HCT116 (cell line): ENCODE data around the gene AKAP13. TPM values are rescaled to one million over a fixed set of nuclear protein-coding genes. Genes with fewer than 3 reads are reported as not detected.

Experiments
- ATAC-seq: fragments of 200-7000 bp; cut with Tn5 transposase; 2 replicates; pipeline ENCODE4 v1.9.1; 2020; ENCODE audit warnings: mild to moderate bottlenecking, moderate library complexity
- BruUV-seq: library from RNA; stranded (reverse); fragments of 400-500 nt; replicated peaks from 2 replicates; lab custom pipeline; 2021; lab: Mats Ljungman, UMichigan
- CTCF ChIA-PET: fragments of 300-600 bp; sonication (Branson Sonifier 250); formaldehyde crosslinking; loops from one replicate; lab custom pipeline; 2021; ENCODE audit warnings: antibody characterized with exemption; lab: Charles Lee
- POLR2A ChIA-PET: fragments of 300-600, 350-600 bp; sonication (Branson Sonifier 250); formaldehyde crosslinking; loops from one replicate; lab custom pipeline; 2021; ENCODE audit warnings: antibody characterized with exemption; lab: Charles Lee
- RAD21 ChIA-PET, 2 experiments: fragments of 300-600 bp; sonication (Branson Sonifier 250); formaldehyde crosslinking; loops; one replicate each; lab custom pipeline; 2023; ENCODE audit warnings: low total read pairs in 2 of 2; ENCODE audit not compliant: uncharacterized antibody in 2 of 2, unreplicated experiment in 2 of 2, low non-redundant PET in 1 of 2; lab: Charles Lee
- DNase-seq: peaks from one replicate; pipeline ENCODE4 v3.0.0-alpha.2; 2010; ENCODE audit warnings: low read depth, low spot score
- H2AFZ ChIP-seq: fragments of 200-600 bp; shearing (Covaris generic), sonication (generic); 2 replicates; pipeline ENCODE4 v1.6.1; 2017; ENCODE audit warnings: low read depth, mixed run types, mixed read lengths, antibody characterized with exemption, low read length; ENCODE audit not compliant: poor library complexity, severe bottlenecking
- H3K27ac ChIP-seq: 2 replicates; pipeline ENCODE4 v1.5.1; 2012; ENCODE audit warnings: low read depth, low read length
- H3K27me3 ChIP-seq: fragments of 200-600 bp; sonication (generic); 2 replicates; pipeline ENCODE4 v1.6.1; 2016; ENCODE audit warnings: mixed run types, low read length, mixed read lengths; ENCODE audit not compliant: insufficient read depth
- H3K36me3 ChIP-seq, 2 experiments: fragments of 200-500 bp in 1 of 2; fragments of 200-600 bp in 1 of 2; sonication (Bioruptor generic) in 1 of 2; sonication (generic) in 1 of 2; 2 replicates each; pipeline versions ENCODE4 v1.5.1 to v1.6.1; 2014 to 2016; ENCODE audit warnings: low read length in 2 of 2, inconsistent platforms in 1 of 2, mixed read lengths in 1 of 2, mixed run types in 1 of 2; ENCODE audit not compliant: insufficient read depth in 2 of 2, control insufficient read depth in 1 of 2
- H3K4me1 ChIP-seq, 2 experiments: fragments of 200-600 bp in 1 of 2; sonication (generic) in 1 of 2; 2 replicates each; pipeline versions ENCODE4 v1.5.1 to v1.6.1; 2012 to 2017; ENCODE audit warnings: low read length in 2 of 2, inconsistent platforms in 1 of 2, mild to moderate bottlenecking in 1 of 2, mixed read lengths in 1 of 2, mixed run types in 1 of 2, moderate library complexity in 1 of 2; ENCODE audit not compliant: insufficient read depth in 2 of 2, control insufficient read depth in 1 of 2
- H3K4me2 ChIP-seq: fragments of 200-600 bp; sonication (generic); 2 replicates; pipeline ENCODE4 v1.6.1; 2017; ENCODE audit warnings: mixed run types, low read length, mixed read lengths
- H3K4me3 ChIP-seq, 2 experiments: fragments of 200-600 bp in 1 of 2; sonication (generic) in 1 of 2; replicated peaks in 1 of 2; 2 replicates each; pipeline ENCODE4 v1.5.1; 2011 to 2016; ENCODE audit warnings: low read length in 2 of 2, control low read depth in 1 of 2, low read depth in 1 of 2, mild to moderate bottlenecking in 1 of 2, mixed read lengths in 1 of 2, mixed run types in 1 of 2
- H3K79me2 ChIP-seq: fragments of 200-600 bp; sonication (generic); 2 replicates; pipeline ENCODE4 v1.6.1; 2017; ENCODE audit warnings: mild to moderate bottlenecking, mixed run types, low read length, moderate library complexity, mixed read lengths; ENCODE audit not compliant: insufficient read depth
- H3K9ac ChIP-seq: fragments of 200-600 bp; sonication (generic); 2 replicates; pipeline ENCODE4 v1.6.1; 2016; ENCODE audit warnings: low read length, mixed read lengths
- H3K9me2 ChIP-seq: fragments of 200-600 bp; sonication (generic), shearing (Covaris generic); 2 replicates; pipeline ENCODE4 v1.6.1; 2017; ENCODE audit warnings: mixed run types, mild to moderate bottlenecking, moderate library complexity; ENCODE audit not compliant: insufficient read depth
- H3K9me3 ChIP-seq, 2 experiments: fragments of 200-500 bp in 1 of 2; fragments of 200-600 bp in 1 of 2; sonication (Bioruptor generic) in 1 of 2; sonication (generic) in 1 of 2; 2 replicates each; pipeline ENCODE4 v1.6.1; 2014 to 2017; ENCODE audit warnings: low read length in 2 of 2, mixed read lengths in 2 of 2, inconsistent platforms in 1 of 2, low read depth in 1 of 2, mild to moderate bottlenecking in 1 of 2, mixed run types in 1 of 2, moderate library complexity in 1 of 2; ENCODE audit not compliant: control insufficient read depth in 1 of 2, insufficient read depth in 1 of 2
- H4K20me1 ChIP-seq: fragments of 200-600 bp; sonication (generic), shearing (Covaris generic); 2 replicates; pipeline ENCODE4 v1.6.1; 2017; ENCODE audit warnings: mixed run types, mild to moderate bottlenecking, moderate library complexity; ENCODE audit not compliant: insufficient read depth
- CEBPB ChIP-seq: IDR thresholded peaks from 2 replicates; pipeline ENCODE4 v1.6.1; 2012; ENCODE audit warnings: low read depth
- ELF1 ChIP-seq: IDR thresholded peaks from 2 replicates; pipeline ENCODE4 v1.6.1; 2012; ENCODE audit warnings: low read depth, borderline replicate concordance
- EZH2 ChIP-seq: fragments of 200-600 bp; sonication (generic); IDR thresholded peaks from 2 replicates; pipeline ENCODE4 v1.6.1; 2017; ENCODE audit warnings: antibody characterized with exemption, mixed run types
- EZH2phosphoT487 ChIP-seq: fragments of 200-600 bp; IDR thresholded peaks from 2 replicates; pipeline ENCODE4 v1.6.1; 2018; ENCODE audit warnings: antibody characterized with exemption, borderline replicate concordance
- JUND ChIP-seq: IDR thresholded peaks from 2 replicates; pipeline ENCODE4 v1.6.1; 2012
- RAD21 ChIP-seq: IDR thresholded peaks from 2 replicates; pipeline ENCODE4 v1.6.1; 2012; ENCODE audit warnings: low read depth, mild to moderate bottlenecking
- SIN3A ChIP-seq: IDR thresholded peaks from 2 replicates; pipeline ENCODE4 v1.6.1; 2012; ENCODE audit warnings: low read depth
- SP1 ChIP-seq: IDR thresholded peaks from 2 replicates; pipeline ENCODE4 v1.6.1; 2012; ENCODE audit warnings: low read depth
- TCF7L2 ChIP-seq: IDR thresholded peaks from 2 replicates; pipeline ENCODE4 v1.7.0; 2011; ENCODE audit warnings: borderline replicate concordance, inconsistent platforms; ENCODE audit not compliant: insufficient read depth, insufficient read length; ENCODE audit errors: extremely low read depth
- YY1 ChIP-seq: IDR thresholded peaks from 2 replicates; pipeline ENCODE4 v1.6.1; 2011; ENCODE audit warnings: low read length, low read depth, moderate library complexity, mild to moderate bottlenecking; ENCODE audit not compliant: insufficient replicate concordance; ENCODE audit errors: extremely low read depth
- ZFX ChIP-seq: fragments of 450-650 bp; IDR thresholded peaks from 2 replicates; pipeline ENCODE4 v1.6.1; 2017
- intact Hi-C: fragments of 100-400 bp; cut with micrococcal nuclease; formaldehyde crosslinking; loops from 2 replicates; pipeline ENCODE4 v1.10.0; 2022
- total RNA-seq: library from RNA; stranded (reverse); gene quantifications from one replicate; pipeline ENCODE4 v1.2.1, GENCODE V29; 2021; ENCODE audit not compliant: unreplicated experiment

The AKAP13 gene
- total RNA-seq, 1 experiment from 2014 or later = 43.1 TPM

DNA sequence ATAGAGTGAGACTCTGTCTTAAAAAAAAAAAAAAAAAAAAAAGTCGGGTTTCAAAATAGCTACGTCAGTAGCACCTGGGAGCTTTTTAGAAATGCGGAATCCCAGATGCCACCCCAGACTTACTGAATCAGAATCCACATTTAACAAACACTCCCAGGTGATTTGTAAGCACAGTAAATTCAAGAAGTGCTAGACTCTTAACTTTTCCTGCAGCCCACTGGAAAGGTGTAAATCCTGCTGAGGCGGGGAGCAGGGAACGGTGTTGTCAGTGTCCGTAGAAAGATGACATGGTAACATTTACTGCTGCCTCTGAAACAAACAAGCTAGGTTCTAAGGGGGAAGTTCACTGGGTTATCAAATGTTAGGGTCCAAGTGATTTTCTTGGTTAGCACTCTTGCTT is 2.4 kb upstream of the AKAP13 start:
- H3K4me3 ChIP-seq = no peak overlapping the region
- DNase-seq (no peak), ATAC-seq (no peak)
- no peak for TF ChIP-seq EZH2
- TF ChIP-seq YY1 = no peak
- no peak for TF ChIP-seq JUND
- no peak for TF ChIP-seq SP1
- TF ChIP-seq RAD21 = no peak
- no peak for TF ChIP-seq ELF1
- H3K4me1 ChIP-seq = peaks cover 13 to 20% of the 10 kb centered on the region in 2 experiments; a peak in 3 of 4 replicates
- H3K9me2 ChIP-seq = no peaks in the 10 kb centered on the region
- H3K4me2 ChIP-seq = no peak overlapping the region
- H3K36me3 ChIP-seq = no peaks in the 10 kb centered on the region
- no TSS peak for BruUV-seq
- intact Hi-C loops = no loop called here
- peaks cover 21% of the 10 kb centered on the region for H3K79me2 ChIP-seq
- ChIA-PET POLR2A (interaction anchor here (0.6 kb wide), 1 partner anchor 22 kb away, joined by 3 read pairs; no protein-coding TSS in a partner anchor), RAD21 (no interaction called here), CTCF (no interaction called here)
- no peaks in the 10 kb centered on the region for H3K27me3 ChIP-seq
- H3K27ac ChIP-seq = no peak overlapping the region
- peaks cover 6% of the 10 kb centered on the region for H4K20me1 ChIP-seq
- no peaks in the 10 kb centered on the region for H3K9me3 ChIP-seq
- no peak overlapping the region for H3K9ac ChIP-seq
- H2AFZ ChIP-seq = no peak overlapping the region

DNA sequence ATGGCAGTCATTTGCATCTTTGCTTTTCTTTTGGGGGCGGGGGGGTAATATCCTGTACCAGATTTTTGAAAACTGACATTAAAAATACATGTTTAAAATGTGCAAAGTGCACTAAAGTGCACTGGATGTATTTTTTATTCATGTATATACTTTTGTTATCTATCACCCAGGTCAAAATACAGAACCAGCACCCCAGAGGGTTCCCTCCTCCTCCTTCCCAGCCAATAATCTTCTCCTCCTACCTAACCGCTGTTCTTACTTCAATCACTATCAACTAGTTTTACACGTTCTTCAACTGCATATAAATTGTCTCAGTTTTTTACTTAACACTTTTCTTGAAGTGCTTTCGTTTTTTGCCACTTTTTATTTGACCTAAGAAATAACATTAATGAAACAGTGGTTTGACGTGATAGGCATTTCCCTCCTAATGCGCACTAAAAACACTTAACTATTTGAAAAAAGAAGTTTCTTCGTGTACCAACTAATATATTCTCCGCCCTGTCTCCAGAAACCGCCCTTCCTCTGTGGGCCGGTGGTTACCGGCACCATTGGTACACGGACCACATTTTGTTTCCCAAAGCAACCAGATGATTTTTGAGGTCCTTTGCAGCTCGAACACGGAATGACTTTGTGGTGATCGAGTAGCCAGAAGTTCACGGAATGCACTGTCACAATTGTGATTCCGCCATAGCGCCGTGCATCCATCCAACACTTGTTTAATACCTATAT is 836 bp upstream of the AKAP13 start:
- Histone ChIP-seq H3K27ac (peak overlapping the region; percentile 52), H3K9me2 (no peaks in the 10 kb centered on the region)

More for the DNA sequence above, 836 bp upstream of the AKAP13 start:
- Histone ChIP-seq H3K4me3 (peak overlapping the region; percentile 56 to 70), H3K9ac (peak overlapping the region; percentile 64), H3K36me3 (no peaks in the 10 kb centered on the region), H4K20me1 (peaks cover 6% of the 10 kb centered on the region), H3K79me2 (peaks cover 34% of the 10 kb centered on the region), H3K27me3 (no peaks in the 10 kb centered on the region), H3K4me2 (peak overlapping the region; percentile 78), H3K4me1 (peaks cover 18 to 32% of the 10 kb centered on the region in 2 experiments; a peak in 3 of 4 replicates), H2AFZ (peak overlapping the region; percentile 77), H3K9me3 (no peaks in the 10 kb centered on the region)
- ChIA-PET RAD21 (no interaction called here), POLR2A (interaction anchor here (1.0 kb wide), 1 partner anchor 9 kb away, joined by 6 read pairs; no protein-coding TSS in a partner anchor), CTCF (interaction anchor here (1.1 kb wide), 1 partner anchor 48 kb away, joined by 6 read pairs; no protein-coding TSS in a partner anchor)
- ATAC-seq (no peak), DNase-seq (no peak)
- no TSS peak for BruUV-seq
- TF ChIP-seq CEBPB (no peak), TCF7L2 (no peak), EZH2 (no peak), EZH2phosphoT487 (no peak), RAD21 (no peak), ZFX (no peak), SIN3A (no peak)
- intact Hi-C loops = no loop called here
